Measurements from ENCODE around the gene OR9Q1.

DNA sequence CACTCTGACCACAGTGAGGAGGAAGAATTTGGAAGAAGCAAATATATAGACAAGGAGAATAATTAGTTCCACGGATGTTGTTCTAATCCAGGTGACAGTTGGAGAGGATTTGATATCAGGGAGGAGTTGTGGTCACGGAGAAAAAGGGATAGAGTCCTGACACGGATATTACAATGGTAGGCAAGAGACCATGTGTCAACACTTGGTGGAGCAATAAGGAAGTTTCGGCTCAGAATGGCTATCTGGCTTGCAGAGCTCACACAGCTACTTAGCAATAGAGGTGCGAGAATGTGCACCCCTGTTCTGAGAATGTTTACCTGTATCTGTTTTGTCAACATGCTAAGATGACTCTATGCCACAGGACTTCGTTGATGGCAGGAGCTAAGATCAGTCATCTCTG is 154.8 kb downstream of the OR9Q1 start:
- TF ChIP-seq, protein P1, sequence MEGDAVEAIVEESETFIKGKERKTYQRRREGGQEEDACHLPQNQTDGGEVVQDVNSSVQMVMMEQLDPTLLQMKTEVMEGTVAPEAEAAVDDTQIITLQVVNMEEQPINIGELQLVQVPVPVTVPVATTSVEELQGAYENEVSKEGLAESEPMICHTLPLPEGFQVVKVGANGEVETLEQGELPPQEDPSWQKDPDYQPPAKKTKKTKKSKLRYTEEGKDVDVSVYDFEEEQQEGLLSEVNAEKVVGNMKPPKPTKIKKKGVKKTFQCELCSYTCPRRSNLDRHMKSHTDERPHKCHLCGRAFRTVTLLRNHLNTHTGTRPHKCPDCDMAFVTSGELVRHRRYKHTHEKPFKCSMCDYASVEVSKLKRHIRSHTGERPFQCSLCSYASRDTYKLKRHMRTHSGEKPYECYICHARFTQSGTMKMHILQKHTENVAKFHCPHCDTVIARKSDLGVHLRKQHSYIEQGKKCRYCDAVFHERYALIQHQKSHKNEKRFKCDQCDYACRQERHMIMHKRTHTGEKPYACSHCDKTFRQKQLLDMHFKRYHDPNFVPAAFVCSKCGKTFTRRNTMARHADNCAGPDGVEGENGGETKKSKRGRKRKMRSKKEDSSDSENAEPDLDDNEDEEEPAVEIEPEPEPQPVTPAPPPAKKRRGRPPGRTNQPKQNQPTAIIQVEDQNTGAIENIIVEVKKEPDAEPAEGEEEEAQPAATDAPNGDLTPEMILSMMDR (conservative IDR thresholded peaks at IDR 0.05) = no peak
- TF ChIP-seq ZFX (IDR thresholded peaks at IDR 0.05) = no peak

All from C4-2B (cell line).